Measurements from ENCODE around the gene NAIF1.

The NAIF1 gene

GRCh38 chr9:128092199-128092977 is 25.3 kb upstream of the NAIF1 start:
- H2AFZ ChIP-seq (ENCODE audit: low read length) = no peak overlapping the region
- no peaks in the 10 kb centered on the region for H3K36me3 ChIP-seq (ENCODE audit: insufficient read depth, low read length)
- no peaks in the 10 kb centered on the region for H3K27me3 ChIP-seq (ENCODE audit: insufficient read depth, low read length)
- TF ChIP-seq EZH2 (IDR thresholded peaks at IDR 0.05; ENCODE audit: borderline replicate concordance, low read length) (no peak), CTCF (IDR thresholded peaks at IDR 0.05; ENCODE audit: low read length) (no peak)
- peaks cover 25% of the 10 kb centered on the region for H3K79me2 ChIP-seq (ENCODE audit: insufficient read depth, low read length)
- H3K4me2 ChIP-seq (ENCODE audit: low read length) = no peak overlapping the region
- H3K9me2 ChIP-seq (ENCODE audit: low read depth, low read length) = no peaks in the 10 kb centered on the region
- peaks cover 27% of the 10 kb centered on the region for H3K4me1 ChIP-seq (ENCODE audit: insufficient read depth, low read length, severe bottlenecking)
- no peaks in the 10 kb centered on the region for H4K20me1 ChIP-seq (ENCODE audit: insufficient read depth, low read length)
- no peak overlapping the region for H3K27ac ChIP-seq (ENCODE audit: low read depth, low read length, poor library complexity, severe bottlenecking)
- no peak overlapping the region for H3K4me3 ChIP-seq (ENCODE audit: low read depth, low read length, poor library complexity, severe bottlenecking)
- H3F3A ChIP-seq (ENCODE audit: insufficient read depth, low read length) = no peaks in the 10 kb centered on the region
- no peaks in the 10 kb centered on the region for H3K9me3 ChIP-seq (ENCODE audit: low read length)
- H3K9ac ChIP-seq (ENCODE audit: low read length) = no peak overlapping the region

DNA sequence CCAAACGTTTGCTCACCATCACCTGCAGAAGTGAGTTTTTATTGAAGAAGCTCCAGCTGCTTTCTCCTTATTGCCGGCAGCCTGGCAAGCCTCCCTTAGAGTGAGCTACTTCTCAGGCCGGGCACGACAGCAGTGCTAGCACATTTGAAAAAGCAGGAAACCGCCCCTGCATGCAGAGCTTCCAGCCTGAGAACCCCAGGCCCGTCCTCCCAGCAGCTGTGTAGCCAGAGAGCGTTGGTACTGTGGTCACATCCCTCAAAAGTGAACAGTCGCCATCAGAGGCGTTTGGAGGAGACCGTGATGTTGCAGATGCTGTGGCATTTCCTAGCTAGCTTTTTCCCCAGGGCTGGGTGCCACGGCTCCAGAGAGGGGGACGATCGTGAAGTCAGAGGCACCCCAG is 24.5 kb upstream of the NAIF1 start:
- Histone ChIP-seq H4K20me1 (ENCODE audit: insufficient read depth, low read length) (no peaks in the 10 kb centered on the region), H2AFZ (ENCODE audit: low read length) (no peak overlapping the region), H3K79me2 (ENCODE audit: insufficient read depth, low read length) (peaks cover 19% of the 10 kb centered on the region; the same call in 1 of the 2 replicates), H3K9me3 (ENCODE audit: low read length) (no peaks in the 10 kb centered on the region), H3K4me2 (ENCODE audit: low read length) (no peak overlapping the region), H3K9me2 (ENCODE audit: low read depth, low read length) (no peaks in the 10 kb centered on the region), H3K4me3 (ENCODE audit: low read depth, low read length, poor library complexity, severe bottlenecking) (no peak overlapping the region), H3K27me3 (ENCODE audit: insufficient read depth, low read length) (no peaks in the 10 kb centered on the region), H3K27ac (ENCODE audit: low read depth, low read length, poor library complexity, severe bottlenecking) (no peak overlapping the region), H3K4me1 (ENCODE audit: insufficient read depth, low read length, severe bottlenecking) (peaks cover 27% of the 10 kb centered on the region), H3K36me3 (ENCODE audit: insufficient read depth, low read length) (no peaks in the 10 kb centered on the region), H3K9ac (ENCODE audit: low read length) (no peak overlapping the region), H3F3A (ENCODE audit: insufficient read depth, low read length) (no peaks in the 10 kb centered on the region)
- no peak for TF ChIP-seq EZH2 (IDR thresholded peaks at IDR 0.05; ENCODE audit: borderline replicate concordance, low read length)
- TF ChIP-seq CTCF (IDR thresholded peaks at IDR 0.05; ENCODE audit: low read length) = no peak

- H3K79me2 ChIP-seq (ENCODE audit: insufficient read depth, low read length) = peaks cover 19% of the 10 kb centered on the region; the same call in 1 of the 2 replicates
Observed at GRCh38 chr9:128091144-128091543, 24.0 kb upstream of the NAIF1 start.

More at GRCh38 chr9:128091144-128091543, 24.0 kb upstream of the NAIF1 start:
- Histone ChIP-seq H3K4me2 (ENCODE audit: low read length) (no peak overlapping the region), H4K20me1 (ENCODE audit: insufficient read depth, low read length) (no peaks in the 10 kb centered on the region), H3K4me3 (ENCODE audit: low read depth, low read length, poor library complexity, severe bottlenecking) (no peak overlapping the region), H3F3A (ENCODE audit: insufficient read depth, low read length) (no peaks in the 10 kb centered on the region), H3K9ac (ENCODE audit: low read length) (no peak overlapping the region), H3K9me2 (ENCODE audit: low read depth, low read length) (no peaks in the 10 kb centered on the region), H2AFZ (ENCODE audit: low read length) (no peak overlapping the region), H3K27me3 (ENCODE audit: insufficient read depth, low read length) (no peaks in the 10 kb centered on the region), H3K36me3 (ENCODE audit: insufficient read depth, low read length) (no peaks in the 10 kb centered on the region), H3K9me3 (ENCODE audit: low read length) (no peaks in the 10 kb centered on the region), H3K27ac (ENCODE audit: low read depth, low read length, poor library complexity, severe bottlenecking) (no peak overlapping the region), H3K4me1 (ENCODE audit: insufficient read depth, low read length, severe bottlenecking) (peaks cover 27% of the 10 kb centered on the region)
- no peak for TF ChIP-seq CTCF (IDR thresholded peaks at IDR 0.05; ENCODE audit: low read length)
- no peak for TF ChIP-seq EZH2 (IDR thresholded peaks at IDR 0.05; ENCODE audit: borderline replicate concordance, low read length)
